ENCODE results near the gene SLC28A3. TPM values are rescaled to one million over a fixed set of nuclear protein-coding genes. Genes with fewer than 3 reads are reported as not detected.

The SLC28A3 gene
- total and polyA plus RNA-seq, 2 of the 8 experiments (the other 6 are each of a cell fraction or from before 2014, with no cell fraction given), result 0.02 TPM; not detected in 1

GRCh38 chr9:84258371-84258770 lies 82.2 kb downstream of the SLC28A3 start (continued):
- TF ChIP-seq, protein P1, sequence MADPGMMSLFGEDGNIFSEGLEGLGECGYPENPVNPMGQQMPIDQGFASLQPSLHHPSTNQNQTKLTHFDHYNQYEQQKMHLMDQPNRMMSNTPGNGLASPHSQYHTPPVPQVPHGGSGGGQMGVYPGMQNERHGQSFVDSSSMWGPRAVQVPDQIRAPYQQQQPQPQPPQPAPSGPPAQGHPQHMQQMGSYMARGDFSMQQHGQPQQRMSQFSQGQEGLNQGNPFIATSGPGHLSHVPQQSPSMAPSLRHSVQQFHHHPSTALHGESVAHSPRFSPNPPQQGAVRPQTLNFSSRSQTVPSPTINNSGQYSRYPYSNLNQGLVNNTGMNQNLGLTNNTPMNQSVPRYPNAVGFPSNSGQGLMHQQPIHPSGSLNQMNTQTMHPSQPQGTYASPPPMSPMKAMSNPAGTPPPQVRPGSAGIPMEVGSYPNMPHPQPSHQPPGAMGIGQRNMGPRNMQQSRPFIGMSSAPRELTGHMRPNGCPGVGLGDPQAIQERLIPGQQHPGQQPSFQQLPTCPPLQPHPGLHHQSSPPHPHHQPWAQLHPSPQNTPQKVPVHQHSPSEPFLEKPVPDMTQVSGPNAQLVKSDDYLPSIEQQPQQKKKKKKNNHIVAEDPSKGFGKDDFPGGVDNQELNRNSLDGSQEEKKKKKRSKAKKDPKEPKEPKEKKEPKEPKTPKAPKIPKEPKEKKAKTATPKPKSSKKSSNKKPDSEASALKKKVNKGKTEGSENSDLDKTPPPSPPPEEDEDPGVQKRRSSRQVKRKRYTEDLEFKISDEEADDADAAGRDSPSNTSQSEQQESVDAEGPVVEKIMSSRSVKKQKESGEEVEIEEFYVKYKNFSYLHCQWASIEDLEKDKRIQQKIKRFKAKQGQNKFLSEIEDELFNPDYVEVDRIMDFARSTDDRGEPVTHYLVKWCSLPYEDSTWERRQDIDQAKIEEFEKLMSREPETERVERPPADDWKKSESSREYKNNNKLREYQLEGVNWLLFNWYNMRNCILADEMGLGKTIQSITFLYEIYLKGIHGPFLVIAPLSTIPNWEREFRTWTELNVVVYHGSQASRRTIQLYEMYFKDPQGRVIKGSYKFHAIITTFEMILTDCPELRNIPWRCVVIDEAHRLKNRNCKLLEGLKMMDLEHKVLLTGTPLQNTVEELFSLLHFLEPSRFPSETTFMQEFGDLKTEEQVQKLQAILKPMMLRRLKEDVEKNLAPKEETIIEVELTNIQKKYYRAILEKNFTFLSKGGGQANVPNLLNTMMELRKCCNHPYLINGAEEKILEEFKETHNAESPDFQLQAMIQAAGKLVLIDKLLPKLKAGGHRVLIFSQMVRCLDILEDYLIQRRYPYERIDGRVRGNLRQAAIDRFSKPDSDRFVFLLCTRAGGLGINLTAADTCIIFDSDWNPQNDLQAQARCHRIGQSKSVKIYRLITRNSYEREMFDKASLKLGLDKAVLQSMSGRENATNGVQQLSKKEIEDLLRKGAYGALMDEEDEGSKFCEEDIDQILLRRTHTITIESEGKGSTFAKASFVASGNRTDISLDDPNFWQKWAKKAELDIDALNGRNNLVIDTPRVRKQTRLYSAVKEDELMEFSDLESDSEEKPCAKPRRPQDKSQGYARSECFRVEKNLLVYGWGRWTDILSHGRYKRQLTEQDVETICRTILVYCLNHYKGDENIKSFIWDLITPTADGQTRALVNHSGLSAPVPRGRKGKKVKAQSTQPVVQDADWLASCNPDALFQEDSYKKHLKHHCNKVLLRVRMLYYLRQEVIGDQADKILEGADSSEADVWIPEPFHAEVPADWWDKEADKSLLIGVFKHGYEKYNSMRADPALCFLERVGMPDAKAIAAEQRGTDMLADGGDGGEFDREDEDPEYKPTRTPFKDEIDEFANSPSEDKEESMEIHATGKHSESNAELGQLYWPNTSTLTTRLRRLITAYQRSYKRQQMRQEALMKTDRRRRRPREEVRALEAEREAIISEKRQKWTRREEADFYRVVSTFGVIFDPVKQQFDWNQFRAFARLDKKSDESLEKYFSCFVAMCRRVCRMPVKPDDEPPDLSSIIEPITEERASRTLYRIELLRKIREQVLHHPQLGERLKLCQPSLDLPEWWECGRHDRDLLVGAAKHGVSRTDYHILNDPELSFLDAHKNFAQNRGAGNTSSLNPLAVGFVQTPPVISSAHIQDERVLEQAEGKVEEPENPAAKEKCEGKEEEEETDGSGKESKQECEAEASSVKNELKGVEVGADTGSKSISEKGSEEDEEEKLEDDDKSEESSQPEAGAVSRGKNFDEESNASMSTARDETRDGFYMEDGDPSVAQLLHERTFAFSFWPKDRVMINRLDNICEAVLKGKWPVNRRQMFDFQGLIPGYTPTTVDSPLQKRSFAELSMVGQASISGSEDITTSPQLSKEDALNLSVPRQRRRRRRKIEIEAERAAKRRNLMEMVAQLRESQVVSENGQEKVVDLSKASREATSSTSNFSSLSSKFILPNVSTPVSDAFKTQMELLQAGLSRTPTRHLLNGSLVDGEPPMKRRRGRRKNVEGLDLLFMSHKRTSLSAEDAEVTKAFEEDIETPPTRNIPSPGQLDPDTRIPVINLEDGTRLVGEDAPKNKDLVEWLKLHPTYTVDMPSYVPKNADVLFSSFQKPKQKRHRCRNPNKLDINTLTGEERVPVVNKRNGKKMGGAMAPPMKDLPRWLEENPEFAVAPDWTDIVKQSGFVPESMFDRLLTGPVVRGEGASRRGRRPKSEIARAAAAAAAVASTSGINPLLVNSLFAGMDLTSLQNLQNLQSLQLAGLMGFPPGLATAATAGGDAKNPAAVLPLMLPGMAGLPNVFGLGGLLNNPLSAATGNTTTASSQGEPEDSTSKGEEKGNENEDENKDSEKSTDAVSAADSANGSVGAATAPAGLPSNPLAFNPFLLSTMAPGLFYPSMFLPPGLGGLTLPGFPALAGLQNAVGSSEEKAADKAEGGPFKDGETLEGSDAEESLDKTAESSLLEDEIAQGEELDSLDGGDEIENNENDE (IDR thresholded peaks at IDR 0.05; ENCODE audit: insufficient replicate concordance, low read length), result no peak
- TF ChIP-seq CBX8 (IDR thresholded peaks at IDR 0.05; ENCODE audit: borderline replicate concordance, low read depth, low read length) (no peak), CHD2 (IDR thresholded peaks at IDR 0.05; ENCODE audit: low read length) (no peak), CREB1 (IDR thresholded peaks at IDR 0.05) (no peak), EGR1 (IDR thresholded peaks at IDR 0.05; ENCODE audit: borderline replicate concordance, low read depth, low read length) (no peak)
